HepG2 (cell line): ENCODE measurements around the gene RGL3. TPM values are rescaled to one million over a fixed set of nuclear protein-coding genes. Genes with fewer than 3 reads are reported as not detected.

Experiments
- ATAC-seq: fragments of 200-7000 bp; cut with Tn5 transposase; 3 replicates; pipeline ENCODE4 v1.9.1; 2020; ENCODE audit warnings: mild to moderate bottlenecking, moderate library complexity
- BruUV-seq: library from RNA; stranded (reverse); fragments of 400-500 nt; replicated peaks from 2 replicates; lab custom pipeline; 2021; lab: Mats Ljungman, UMichigan
- CTCF ChIA-PET: fragments of 300-600 bp; formaldehyde crosslinking; extraction: SDS; loops from one replicate; lab custom pipeline; 2021; ENCODE audit warnings: low total read pairs, inconsistent platforms, low intra/inter-chr PET ratio; lab: Yijun Ruan, JAX
- POLR2A ChIA-PET: fragments of 350-600 bp; sonication (Branson Sonifier 250); formaldehyde crosslinking; loops from one replicate; lab custom pipeline; 2020; ENCODE audit warnings: antibody characterized with exemption, inconsistent platforms; lab: Yijun Ruan, JAX
- DNase-seq: peaks from one replicate; pipeline ENCODE4 v3.0.0-alpha.2; 2015; ENCODE audit warnings: low spot score
- FAIRE-seq: peaks from 3 replicates; lab custom pipeline; 2011; peaks lifted over from hg19 to GRCh38; lab: Jason Lieb, UNC
- H2AFZ ChIP-seq: one replicate; pipeline ENCODE4 v1.6.1; 2011; ENCODE audit warnings: low read length, inconsistent platforms
- H3K27ac ChIP-seq: fragments of 300-600 bp; 3 replicates; pipeline ENCODE4 v1.8.0; 2011; ENCODE audit warnings: mixed run types, mild to moderate bottlenecking, mixed read lengths, low read length, inconsistent platforms; ENCODE audit not compliant: insufficient read depth; ENCODE audit errors: extremely low read length
- H3K27me3 ChIP-seq, 2 experiments: fragments of 200-600 bp in 1 of 2; 2 replicates in 1 of 2; 3 replicates in 1 of 2; pipeline versions ENCODE4 v1.6.0 to v1.8.0; 2011; ENCODE audit warnings: low read length in 2 of 2, mild to moderate bottlenecking in 2 of 2, moderate library complexity in 2 of 2, inconsistent platforms in 1 of 2; ENCODE audit not compliant: insufficient read depth in 2 of 2, control insufficient read depth in 1 of 2
- H3K36me3 ChIP-seq, 2 experiments: fragments of 200-600 bp in 1 of 2; replicated peaks in 1 of 2; 2 replicates in 1 of 2; 3 replicates in 1 of 2; pipeline versions ENCODE4 v1.5.1 to v1.8.0; 2011; ENCODE audit warnings: low read length in 2 of 2, inconsistent platforms in 1 of 2; ENCODE audit not compliant: insufficient read depth in 2 of 2, control insufficient read depth in 1 of 2
- H3K4me1 ChIP-seq: 2 replicates; pipeline ENCODE4 v1.5.1; 2012; ENCODE audit warnings: low read length, inconsistent platforms; ENCODE audit not compliant: insufficient read depth
- H3K4me2 ChIP-seq: 2 replicates; pipeline ENCODE4 v1.6.0; 2011; ENCODE audit warnings: low read depth, low read length, inconsistent platforms
- H3K4me3 ChIP-seq, 3 experiments: fragments of 200-600 bp in 1 of 3; sonication (generic), shearing (Covaris generic) in 1 of 3; replicated peaks in 1 of 3; 2 replicates each; pipeline ENCODE4 v1.5.1; 2011 to 2016; ENCODE audit warnings: low read length in 3 of 3, inconsistent platforms in 2 of 3, low read depth in 2 of 3, mild to moderate bottlenecking in 2 of 3, control low read depth in 1 of 3, mixed read lengths in 1 of 3; ENCODE audit not compliant: insufficient read depth in 1 of 3
- H3K79me2 ChIP-seq: one replicate; pipeline ENCODE4 v1.6.1; 2011; ENCODE audit warnings: low read length, inconsistent platforms; ENCODE audit not compliant: insufficient read depth
- H3K9ac ChIP-seq: 2 replicates; pipeline ENCODE4 v1.6.0; 2011; ENCODE audit warnings: mild to moderate bottlenecking, low read depth, low read length, inconsistent platforms; ENCODE audit not compliant: insufficient read depth
- H3K9me3 ChIP-seq: 2 replicates; pipeline ENCODE4 v1.5.1; 2012; ENCODE audit warnings: mild to moderate bottlenecking, low read length
- H4K20me1 ChIP-seq: 2 replicates; pipeline ENCODE4 v1.6.0; 2011; ENCODE audit warnings: inconsistent platforms, mild to moderate bottlenecking, low read length, moderate library complexity; ENCODE audit not compliant: insufficient read depth
- ATAD3A ChIP-seq: sonication (generic); formaldehyde crosslinking; IDR thresholded peaks from 2 replicates; pipeline ENCODE4 v1.4.0; 2020; ENCODE audit warnings: missing genetic modification reagents
- BCL3 ChIP-seq: sonication (generic); formaldehyde crosslinking; IDR thresholded peaks from 2 replicates; pipeline ENCODE4 v1.5.1; 2020; ENCODE audit warnings: mild to moderate bottlenecking, missing genetic modification reagents, moderate library complexity
- CENPX ChIP-seq: sonication (generic); formaldehyde crosslinking; IDR thresholded peaks from 2 replicates; pipeline ENCODE4 v1.9.0; 2021; ENCODE audit warnings: mild to moderate bottlenecking, missing genetic modification reagents, moderate library complexity
- MTA3 ChIP-seq: sonication (generic); formaldehyde crosslinking; IDR thresholded peaks from 2 replicates; pipeline ENCODE4 v1.4.0; 2020; ENCODE audit warnings: missing genetic modification reagents
- MXD1 ChIP-seq: sonication (generic); formaldehyde crosslinking; IDR thresholded peaks from 2 replicates; pipeline ENCODE4 v1.4.0; 2020; ENCODE audit warnings: mild to moderate bottlenecking, missing genetic modification reagents
- PCBP2 ChIP-seq: fragments of 200-400 bp; formaldehyde crosslinking; optimal IDR thresholded peaks from 2 replicates; pipeline ENCODE3; 2018; ENCODE audit warnings: low read length, low read depth; ENCODE audit not compliant: poor library complexity, severe bottlenecking
- PLRG1 ChIP-seq: fragments of 450-650 bp; conservative IDR thresholded peaks from 2 replicates; pipeline ENCODE4 v1.6.1; 2016
- PRDM15 ChIP-seq: sonication (generic); formaldehyde crosslinking; IDR thresholded peaks from 2 replicates; pipeline ENCODE4 v1.4.0; 2020; ENCODE audit warnings: missing genetic modification reagents
- U2AF1 ChIP-seq: fragments of 200-400 bp; formaldehyde crosslinking; optimal IDR thresholded peaks from 2 replicates; pipeline ENCODE3; 2017; ENCODE audit warnings: mild to moderate bottlenecking, low read depth, low read length
- ZBTB3 ChIP-seq: sonication (generic); formaldehyde crosslinking; IDR thresholded peaks from 2 replicates; pipeline ENCODE4 v1.4.0; 2020; ENCODE audit warnings: low read depth, mild to moderate bottlenecking, moderate library complexity, missing genetic modification reagents, borderline replicate concordance
- ZEB1 ChIP-seq: IDR thresholded peaks from 2 replicates; pipeline ENCODE4 v1.6.1; 2012; ENCODE audit warnings: mild to moderate bottlenecking, low read depth, inconsistent platforms; ENCODE audit not compliant: insufficient replicate concordance
- ZNF761 ChIP-seq: sonication (generic); formaldehyde crosslinking; conservative IDR thresholded peaks from 2 replicates; pipeline ENCODE4 v1.4.0; 2020; ENCODE audit warnings: mild to moderate bottlenecking, missing genetic modification reagents
- ZNF784 ChIP-seq: sonication (generic); formaldehyde crosslinking; IDR thresholded peaks from 2 replicates; pipeline ENCODE4 v1.5.1; 2020; ENCODE audit warnings: missing genetic modification reagents, mild to moderate bottlenecking, borderline replicate concordance
- WGBS: methylation state at CpG from one replicate; pipeline ENCODE4 v1.1.6; 2017; ENCODE audit warnings: low lambda C conversion rate; 5-methylcytosine and 5-hydroxymethylcytosine counted together
- in situ Hi-C: cut with HindIII; loops from 2 replicates; pipeline ENCODE4 v1.10.0; 2017; ENCODE audit warnings: low pct_unique_long_range_greater_than_20kb; ENCODE audit not compliant: extremely low pct_ligation_motif_present
- intact Hi-C: fragments of 100-400 bp; cut with micrococcal nuclease; formaldehyde crosslinking; loops from one replicate; pipeline ENCODE4 v1.10.0; 2022; ENCODE audit not compliant: unreplicated experiment
- polyA plus RNA-seq, 8 experiments: library from polyadenylated mRNA; depleted of rRNA in 3 of 8; stranded (reverse) in 7 of 8; unstranded in 1 of 8; fragments of >200 nt; fragmentation: Illumina TruSeq in 4 of 8; extraction: Trizol in 4 of 8; gene quantifications; 2 replicates each; pipeline versions ENCODE4 v1.2.1 to v1.2.3, GENCODE V29; 2011 to 2016; ENCODE audit warnings: low read depth in 4 of 8, missing spikeins in 1 of 8, mixed read lengths in 1 of 8; ENCODE audit not compliant: insufficient read depth in 1 of 8
- total RNA-seq, 5 experiments: library from RNA; depleted of rRNA; stranded (reverse); fragments of >200 nt; fragmentation: Illumina TruSeq; extraction: Trizol; gene quantifications; 2 replicates each; pipeline ENCODE4 v1.2.3, GENCODE V29; 2016; ENCODE audit warnings: low read depth in 1 of 5

RGL3 gene
- total and polyA plus RNA-seq, 2 of the 13 experiments (the other 11 are each of a cell fraction or from before 2014, with no cell fraction given), result 4.2 to 7.6 TPM

- TF ChIP-seq PRDM15 (CRISPR knock-in tag), result no peak
Measured at GRCh38 chr19:11444059-11444458, 24.9 kb upstream of the RGL3 start (continued).

GRCh38 chr19:11437955-11438354, 18.8 kb upstream of the RGL3 start:
- POLR2A ChIA-PET, result no interaction called here
- Histone ChIP-seq H3K4me2 (no peak overlapping the region), H3K79me2 (peaks cover 15% of the 10 kb centered on the region), H3K9ac (0 out of 2 replicates have a peak overlapping the region, but pooled peaks have one; percentile 34), H3K4me3 (no peak overlapping the region), H3K27me3 (no peaks in the 10 kb centered on the region), H3K4me1 (peaks cover 20% of the 10 kb centered on the region), H2AFZ (no peak overlapping the region), H3K9me3 (no peaks in the 10 kb centered on the region), H3K27ac (no peak overlapping the region), H3K36me3 (peaks cover 16 to 40% of the 10 kb centered on the region in 2 experiments), H4K20me1 (0 out of 2 replicates have a peak, but pooled peaks cover 2% of the 10 kb centered on the region)
- no peak for DNase-seq
- FAIRE-seq, result no peak
- no TSS peak for BruUV-seq
- 94% methylated on average over 9 of the region's 9 CpGs for WGBS
- CTCF ChIA-PET, result no interaction called here
- in situ Hi-C loops, result no loop called here
- ATAC-seq, result no peak
- intact Hi-C loops, result no loop called here
- no peak for TF ChIP-seq MTA3 (CRISPR knock-in tag)
- no peak for TF ChIP-seq MXD1 (CRISPR knock-in tag)
- no peak for TF ChIP-seq ZEB1
- TF ChIP-seq CENPX (CRISPR knock-in tag), result no peak
- no peak for TF ChIP-seq ZNF784 (CRISPR knock-in tag)
- no peak for TF ChIP-seq PLRG1
- TF ChIP-seq U2AF1, result no peak
- TF ChIP-seq ZBTB3, result no peak
- TF ChIP-seq PCBP2, result no peak
- no peak for TF ChIP-seq BCL3 (CRISPR knock-in tag)
- no peak for TF ChIP-seq ATAD3A (CRISPR knock-in tag)
- no peak for TF ChIP-seq ZNF761
